OCI-LY7 (cell line): ENCODE data around the gene UBE2G1.
"Not testable (repeated sequence)": the region's sequence is repeated elsewhere in the genome, so short reads cannot be mapped to it uniquely, and the experiment has no call there.

Experiments used
- EZH2phosphoT487 ChIP-seq: fragments of 200-600 bp; sonication (generic); IDR thresholded peaks from 2 replicates; pipeline ENCODE4 v1.6.1; 2018; ENCODE audit warnings: low read depth, borderline replicate concordance, mild to moderate bottlenecking, mixed run types, antibody characterized with exemption, low read length, moderate library complexity, mixed read lengths
- TF ChIP-seq, protein P1 (sequence below): fragments of 200-600 bp; sonication (generic); conservative IDR thresholded peaks from 2 replicates; pipeline ENCODE4 v1.5.1; 2014; ENCODE audit warnings: mild to moderate bottlenecking, antibody characterized with exemption, low read length, moderate library complexity, mixed read lengths

DNA sequence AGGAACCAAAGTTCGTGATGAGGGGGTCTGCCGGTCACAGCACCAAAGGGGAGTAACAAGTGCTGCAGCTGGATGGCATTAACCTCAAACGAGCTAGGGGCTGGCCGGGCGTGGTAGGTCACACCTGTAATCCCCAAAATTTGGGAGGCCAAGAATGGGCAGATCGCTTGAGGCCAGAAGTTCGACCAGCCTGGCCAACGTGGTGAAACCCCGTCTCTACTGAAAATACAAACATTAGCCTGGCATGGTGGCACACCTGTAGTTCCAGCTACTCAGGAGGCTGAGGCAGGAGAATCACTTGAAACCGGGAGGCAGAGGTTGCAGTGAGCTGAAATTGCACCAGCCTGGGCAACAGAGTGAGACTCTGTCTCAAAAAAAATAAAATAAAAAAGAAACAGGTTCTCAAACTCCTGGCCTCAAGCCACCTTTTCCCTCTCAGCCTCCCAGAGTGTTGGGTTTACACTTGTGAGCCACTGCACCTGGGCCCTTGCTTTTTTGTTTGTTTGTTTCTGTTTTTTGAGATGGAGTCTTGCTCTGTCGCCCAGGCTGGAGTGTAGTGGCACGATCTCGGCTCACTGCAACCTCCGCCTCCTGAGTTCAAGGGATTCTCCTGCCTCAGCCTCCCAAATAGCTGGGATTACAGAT, 9.4 kb upstream of the UBE2G1 start:
- TF ChIP-seq, protein P1, sequence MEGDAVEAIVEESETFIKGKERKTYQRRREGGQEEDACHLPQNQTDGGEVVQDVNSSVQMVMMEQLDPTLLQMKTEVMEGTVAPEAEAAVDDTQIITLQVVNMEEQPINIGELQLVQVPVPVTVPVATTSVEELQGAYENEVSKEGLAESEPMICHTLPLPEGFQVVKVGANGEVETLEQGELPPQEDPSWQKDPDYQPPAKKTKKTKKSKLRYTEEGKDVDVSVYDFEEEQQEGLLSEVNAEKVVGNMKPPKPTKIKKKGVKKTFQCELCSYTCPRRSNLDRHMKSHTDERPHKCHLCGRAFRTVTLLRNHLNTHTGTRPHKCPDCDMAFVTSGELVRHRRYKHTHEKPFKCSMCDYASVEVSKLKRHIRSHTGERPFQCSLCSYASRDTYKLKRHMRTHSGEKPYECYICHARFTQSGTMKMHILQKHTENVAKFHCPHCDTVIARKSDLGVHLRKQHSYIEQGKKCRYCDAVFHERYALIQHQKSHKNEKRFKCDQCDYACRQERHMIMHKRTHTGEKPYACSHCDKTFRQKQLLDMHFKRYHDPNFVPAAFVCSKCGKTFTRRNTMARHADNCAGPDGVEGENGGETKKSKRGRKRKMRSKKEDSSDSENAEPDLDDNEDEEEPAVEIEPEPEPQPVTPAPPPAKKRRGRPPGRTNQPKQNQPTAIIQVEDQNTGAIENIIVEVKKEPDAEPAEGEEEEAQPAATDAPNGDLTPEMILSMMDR: not testable (repeated sequence)
- TF ChIP-seq EZH2phosphoT487: not testable (repeated sequence)
